Right lobe of liver (tissue), 6 donors: ENCODE measurements around the gene GPBP1. TPM values are rescaled to one million over a fixed set of nuclear protein-coding genes. Genes with fewer than 3 reads are reported as not detected.
"Not testable (repeated sequence)": the region's sequence is repeated elsewhere in the genome, so short reads cannot be mapped to it uniquely, and the experiment has no call there.

ENCODE experiments used
- ATAC-seq, 4 donors: fragments of 200-7000 bp; cut with Tn5 transposase; one replicate each; pipeline ENCODE4 v1.9.1; 2020; ENCODE audit warnings: mild to moderate bottlenecking in 4 of 4, moderate library complexity in 4 of 4
- DNase-seq, 3 donors: peaks; one replicate each; pipeline ENCODE4 v3.0.0-alpha.2; 2020
- H3K27ac ChIP-seq, 3 donors: fragments of 200-600 bp; one replicate each; pipeline ENCODE4 v1.8.0; 2022
- H3K27me3 ChIP-seq, 2 donors: fragments of 200-600 bp; one replicate each; pipeline ENCODE4 v1.8.0; 2022
- H3K36me3 ChIP-seq, 4 donors: fragments of 200-600 bp; sonication (generic) in 1 of 4; one replicate each; pipeline versions ENCODE4 v1.5.1 to v1.8.0; 2017 to 2022; ENCODE audit warnings: control low read depth in 1 of 4
- H3K4me1 ChIP-seq, 4 donors: fragments of 200-600 bp; sonication (generic) in 1 of 4; one replicate each; pipeline versions ENCODE4 v1.5.1 to v1.8.0; 2017 to 2022; ENCODE audit warnings: control low read depth in 1 of 4
- H3K4me3 ChIP-seq, 3 donors: fragments of 200-600 bp; one replicate each; pipeline ENCODE4 v1.8.0; 2022
- H3K9me3 ChIP-seq, 4 donors: fragments of 200-600 bp; sonication (generic) in 1 of 4; one replicate each; pipeline versions ENCODE4 v1.5.1 to v1.8.0; 2017 to 2022; ENCODE audit warnings: control low read depth in 1 of 4
- CTCF ChIP-seq, 4 donors: fragments of 200-600 bp in 3 of 4; fragments of 450-650 bp in 1 of 4; IDR thresholded peaks; one replicate each; pipeline versions ENCODE4 v1.5.1 to v1.8.0; 2016 to 2022; ENCODE audit warnings: antibody characterized with exemption in 4 of 4, mild to moderate bottlenecking in 2 of 4
- POLR2A ChIP-seq: fragments of 450-650 bp; IDR thresholded peaks from one replicate; pipeline ENCODE4 v1.6.1; 2017; ENCODE audit warnings: antibody characterized with exemption, mild to moderate bottlenecking
- WGBS: methylation state at CpG from one replicate; pipeline ENCODE4 v1.1.6; 2018; ENCODE audit warnings: low coverage, low lambda C conversion rate; ENCODE audit not compliant: insufficient coverage; ENCODE audit errors: missing lambda C conversion rate; 5-methylcytosine and 5-hydroxymethylcytosine counted together
- intact Hi-C, 2 donors: fragments of 100-400 bp; cut with DNase I; formaldehyde crosslinking; loops; one replicate each; pipeline versions ENCODE4 v1.11.2 to v1.14.1; 2022
- total RNA-seq, 6 experiments: library from RNA; depleted of rRNA in 2 of 6; stranded (reverse); fragments of >200 nt in 2 of 6; fragmentation: NEBNext Ultra II Directional in 3 of 6; extraction: Animal tissue kit (Norgen Biotek cat#: 25700) in 3 of 6; gene quantifications; one replicate each; pipeline versions ENCODE4 v1.1.0 to v1.2.4, GENCODE V29; 2016 to 2023
- donor health status: DM: no; HTN: yes; CAD: no.
- donor health status: DM: no; HTN: no; CAD: no.
- donor health status: DM: no; HTN: no; CAD: no.
- donor health status: DM: no; HTN: yes; CAD: no.
- donor health status: DM: no; HTN: yes; CAD: no.

Gene GPBP1
- total RNA-seq, 6 experiments from 2014 or later: 19.5 to 28.2 (median 24.9) TPM

GRCh38 chr5:57191986-57192385 lies 18.1 kb downstream of the GPBP1 start:
- TF ChIP-seq CTCF (IDR thresholded peaks at IDR 0.05) (no peak), POLR2A (no peak)
- intact Hi-C loops: no loop called here
- peaks cover 0 to 20% (median 3%) of the 10 kb centered on the region in 4 donors for H3K4me1 ChIP-seq
- no peak overlapping the region for H3K27ac ChIP-seq
- DNase-seq (no peak), ATAC-seq (no peak)
- H3K4me3 ChIP-seq: no peak overlapping the region
- peaks cover 0 to 12% (median 2%) of the 10 kb centered on the region in 4 donors for H3K36me3 ChIP-seq
- WGBS: 84% methylated on average over 2 of the region's 2 CpGs
- no peaks in the 10 kb centered on the region for H3K27me3 ChIP-seq
- H3K9me3 ChIP-seq: no peaks in the 10 kb centered on the region

GRCh38 chr5:57192832-57193231 lies 19.0 kb downstream of the GPBP1 start:
- H3K27me3 ChIP-seq, DNase-seq, H3K27ac ChIP-seq, intact Hi-C loops, ATAC-seq, H3K9me3 ChIP-seq, H3K4me3 ChIP-seq: not testable (repeated sequence)
- 85% methylated on average over 5 of the region's 6 CpGs for WGBS
- Histone ChIP-seq H3K4me1 (peaks cover 0 to 15% (median 0%) of the 10 kb centered on the region in 4 donors), H3K36me3 (peaks cover 0 to 12% (median 2%) of the 10 kb centered on the region in 4 donors)

GRCh38 chr5:57193757-57194413 lies 20.0 kb downstream of the GPBP1 start:
- no peaks in the 10 kb centered on the region for H3K27me3 ChIP-seq
- H3K4me3 ChIP-seq: no peak overlapping the region
- DNase-seq (no peak), ATAC-seq (no peak)
- 98% methylated on average over 3 of the region's 3 CpGs for WGBS
- no peak for TF ChIP-seq POLR2A
- TF ChIP-seq CTCF (IDR thresholded peaks at IDR 0.05): no peak
- intact Hi-C loops: no loop called here
- no peaks in the 10 kb centered on the region for H3K9me3 ChIP-seq
- H3K27ac ChIP-seq: no peak overlapping the region
- peaks cover 0 to 12% (median 2%) of the 10 kb centered on the region in 4 donors for H3K36me3 ChIP-seq
- H3K4me1 ChIP-seq: peaks cover 0 to 11% (median 0%) of the 10 kb centered on the region in 4 donors

DNA sequence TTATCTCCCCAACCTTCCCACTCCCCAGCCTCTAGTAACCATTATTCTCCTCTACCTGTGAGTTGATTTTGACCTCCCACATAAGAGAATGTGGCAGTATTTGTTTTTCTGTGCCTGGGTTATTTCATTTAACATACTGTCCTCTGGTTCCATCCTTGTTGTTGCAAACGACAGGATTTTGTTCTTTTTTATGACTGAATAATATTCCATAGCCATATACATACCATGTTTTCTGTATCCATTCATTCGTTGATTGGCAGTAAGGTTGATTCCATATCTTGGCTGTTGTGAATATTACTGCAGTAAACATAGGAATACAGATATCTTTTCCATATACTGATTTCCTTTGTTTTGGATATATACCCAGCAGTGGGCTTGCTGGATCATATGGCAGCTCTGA lies 20.8 kb downstream of the GPBP1 start:
- WGBS: 100% methylated on average over 2 of the region's 2 CpGs
- DNase-seq (no peak), ATAC-seq (no peak)
- H3K4me3 ChIP-seq: no peak overlapping the region
- no peaks in the 10 kb centered on the region for H3K9me3 ChIP-seq
- no peak overlapping the region for H3K27ac ChIP-seq
- peaks cover 0 to 5% (median 0%) of the 10 kb centered on the region in 4 donors for H3K4me1 ChIP-seq
- intact Hi-C loops: no loop called here
- H3K27me3 ChIP-seq: no peaks in the 10 kb centered on the region
- no peak for TF ChIP-seq POLR2A
- no peak for TF ChIP-seq CTCF (IDR thresholded peaks at IDR 0.05)
- H3K36me3 ChIP-seq: peaks cover 0 to 12% (median 2%) of the 10 kb centered on the region in 4 donors

DNA sequence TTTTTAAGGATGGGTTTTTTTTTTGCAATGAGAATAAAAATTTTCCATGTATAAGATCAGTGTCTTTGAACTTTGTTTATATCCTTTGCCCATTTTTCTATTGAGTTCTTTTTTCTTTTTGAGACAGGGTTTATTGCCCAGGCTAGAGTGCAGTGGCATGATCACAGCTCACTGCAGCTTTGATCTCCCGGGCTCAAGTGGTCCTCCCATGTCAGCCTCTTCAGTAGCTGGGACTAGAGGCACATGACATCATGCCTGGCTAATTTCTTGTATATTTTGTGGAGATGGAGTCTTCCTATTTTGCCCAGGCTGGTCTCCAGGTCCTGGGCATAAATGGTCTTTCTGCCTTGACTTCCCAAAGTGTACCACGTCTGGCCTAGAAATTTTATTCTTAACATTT lies 21.2 kb downstream of the GPBP1 start:
- ATAC-seq: no peak
- 71% methylated on average over 2 of the region's 2 CpGs for WGBS
- Histone ChIP-seq H3K4me3 (no peak overlapping the region), H3K9me3 (no peaks in the 10 kb centered on the region), H3K4me1 (peaks cover 0 to under 1% (median 0%) of the 10 kb centered on the region in 4 donors), H3K27ac (no peak overlapping the region), H3K27me3 (no peaks in the 10 kb centered on the region), H3K36me3 (peaks cover 0 to 12% (median 2%) of the 10 kb centered on the region in 4 donors)
- no peak for DNase-seq
- TF ChIP-seq CTCF (IDR thresholded peaks at IDR 0.05) (no peak), POLR2A (no peak)
- intact Hi-C loops: no loop called here
